DOHH2 (cell line): ENCODE data around the gene PDE4B.

Experiments used
- EZH2phosphoT487 ChIP-seq: fragments of 200-600 bp; sonication (generic); IDR thresholded peaks from 2 replicates; pipeline ENCODE4 v1.6.1; 2017; ENCODE audit warnings: borderline replicate concordance, mild to moderate bottlenecking, antibody characterized with exemption, low read length, moderate library complexity, mixed read lengths
- TF ChIP-seq, protein P1 (sequence below): fragments of 200-600 bp; sonication (generic); IDR thresholded peaks from one replicate; pipeline ENCODE4 v1.5.1; 2014; ENCODE audit warnings: antibody characterized with exemption, mild to moderate bottlenecking, low read depth, low read length; ENCODE audit not compliant: poor library complexity, severe bottlenecking

DNA sequence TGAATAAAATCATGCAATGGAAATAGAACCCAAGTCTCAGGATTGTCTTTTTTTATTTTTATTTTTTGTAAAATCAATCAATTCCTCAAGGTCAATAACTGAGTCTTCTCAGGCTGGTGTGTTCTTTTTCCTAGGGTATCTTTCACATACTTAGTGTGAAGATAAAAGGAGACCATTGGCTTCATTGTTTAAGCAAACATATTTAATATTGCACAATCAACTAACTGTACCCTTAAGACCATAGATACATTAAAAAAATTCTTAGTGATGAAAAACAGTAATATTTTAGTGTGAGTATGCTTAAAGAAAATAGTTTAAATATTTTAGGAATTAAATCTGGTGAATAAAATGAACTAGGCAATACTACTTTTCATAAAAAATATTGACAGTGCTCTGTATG, 31.4 kb downstream of the PDE4B start:
- TF ChIP-seq, protein P1, sequence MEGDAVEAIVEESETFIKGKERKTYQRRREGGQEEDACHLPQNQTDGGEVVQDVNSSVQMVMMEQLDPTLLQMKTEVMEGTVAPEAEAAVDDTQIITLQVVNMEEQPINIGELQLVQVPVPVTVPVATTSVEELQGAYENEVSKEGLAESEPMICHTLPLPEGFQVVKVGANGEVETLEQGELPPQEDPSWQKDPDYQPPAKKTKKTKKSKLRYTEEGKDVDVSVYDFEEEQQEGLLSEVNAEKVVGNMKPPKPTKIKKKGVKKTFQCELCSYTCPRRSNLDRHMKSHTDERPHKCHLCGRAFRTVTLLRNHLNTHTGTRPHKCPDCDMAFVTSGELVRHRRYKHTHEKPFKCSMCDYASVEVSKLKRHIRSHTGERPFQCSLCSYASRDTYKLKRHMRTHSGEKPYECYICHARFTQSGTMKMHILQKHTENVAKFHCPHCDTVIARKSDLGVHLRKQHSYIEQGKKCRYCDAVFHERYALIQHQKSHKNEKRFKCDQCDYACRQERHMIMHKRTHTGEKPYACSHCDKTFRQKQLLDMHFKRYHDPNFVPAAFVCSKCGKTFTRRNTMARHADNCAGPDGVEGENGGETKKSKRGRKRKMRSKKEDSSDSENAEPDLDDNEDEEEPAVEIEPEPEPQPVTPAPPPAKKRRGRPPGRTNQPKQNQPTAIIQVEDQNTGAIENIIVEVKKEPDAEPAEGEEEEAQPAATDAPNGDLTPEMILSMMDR: no peak
- no peak for TF ChIP-seq EZH2phosphoT487
